ENCODE data around the gene FZD10.

DNA sequence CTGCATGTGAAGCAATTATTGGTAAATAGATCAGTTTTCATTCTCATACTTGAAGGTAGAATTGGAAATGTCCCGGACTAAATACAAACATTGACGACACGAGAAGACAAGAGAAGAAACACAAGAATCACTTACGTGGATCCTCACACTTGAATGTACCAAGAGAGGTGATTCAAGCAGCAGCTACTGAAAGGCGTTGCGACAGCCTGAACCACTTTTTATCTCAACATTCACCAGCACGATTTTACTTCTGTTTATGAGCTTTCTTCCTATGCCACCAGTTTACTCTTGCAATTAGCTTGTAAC is 3.6 kb upstream of the FZD10 start:
- no peak for TF ChIP-seq CTCF (IDR thresholded peaks at IDR 0.05; ENCODE audit: insufficient read depth, low read length)
- no peak for TF ChIP-seq POLR2AphosphoS5 (IDR thresholded peaks at IDR 0.05; ENCODE audit: low read depth)

Measured in HL-60 (cell line).